K562 (cell line): ENCODE measurements around the gene CHCHD5. TPM values are rescaled to one million over a fixed set of nuclear protein-coding genes. Genes with fewer than 3 reads are reported as not detected.

Source experiments
- ATAC-seq: fragments of 200-7000 bp; cut with Tn5 transposase; 3 replicates; pipeline ENCODE4 v1.9.1; 2020; ENCODE audit warnings: moderate library complexity
- BruUV-seq: library from RNA; stranded (reverse); fragments of 400-500 nt; replicated peaks from 2 replicates; lab custom pipeline; 2021; lab: Mats Ljungman, UMichigan
- CTCF ChIA-PET: fragments of 300-600 bp; formaldehyde crosslinking; extraction: SDS; loops from one replicate; lab custom pipeline; 2021; ENCODE audit warnings: low intra/inter-chr PET ratio; lab: Yijun Ruan, JAX
- POLR2A ChIA-PET: fragments of 300-600, 350-650 bp; sonication (Branson Sonifier 250); formaldehyde crosslinking; extraction: SDS; loops from one replicate; lab custom pipeline; 2021; ENCODE audit warnings: antibody characterized with exemption, inconsistent platforms; lab: Yijun Ruan, JAX
- DNase-seq, 4 experiments: peaks; one replicate each; pipeline versions ENCODE4 v3.0.0 to v3.0.0-alpha.2; 2011 to 2018; ENCODE audit warnings: low spot score in 3 of 4, mixed read lengths in 3 of 4; ENCODE audit errors: extremely low read depth in 1 of 4
- FAIRE-seq: peaks from 2 replicates; lab custom pipeline; 2011; peaks lifted over from hg19 to GRCh38; lab: Jason Lieb, UNC
- H2AFZ ChIP-seq: 2 replicates; pipeline ENCODE4 v1.6.0; 2011; ENCODE audit warnings: low read depth, low read length, control low read depth, inconsistent platforms
- H3K27ac ChIP-seq: fragments of 200-600 bp; 3 replicates; pipeline ENCODE4 v1.8.0; 2011; ENCODE audit warnings: low read depth, mild to moderate bottlenecking, control low read depth, inconsistent platforms, low read length, moderate library complexity, mixed read lengths; ENCODE audit errors: extremely low read depth
- H3K27me3 ChIP-seq, 2 experiments: fragments of 300-600 bp in 1 of 2; 2 replicates in 1 of 2; 3 replicates in 1 of 2; pipeline versions ENCODE4 v1.6.0 to v1.8.0; 2011; ENCODE audit warnings: inconsistent platforms in 2 of 2, low read length in 2 of 2, mild to moderate bottlenecking in 1 of 2, mixed read lengths in 1 of 2, moderate library complexity in 1 of 2; ENCODE audit not compliant: control insufficient read depth in 2 of 2, insufficient read depth in 2 of 2
- H3K36me3 ChIP-seq: fragments of 300-600 bp; 3 replicates; pipeline ENCODE4 v1.8.0; 2011; ENCODE audit warnings: mild to moderate bottlenecking, low read length, inconsistent platforms; ENCODE audit not compliant: control insufficient read depth, insufficient read depth
- H3K4me1 ChIP-seq, 2 experiments: fragments of 200-600 bp in 1 of 2; replicated peaks in 1 of 2; 2 replicates in 1 of 2; 3 replicates in 1 of 2; pipeline versions ENCODE4 v1.5.1 to v1.8.0; 2011; ENCODE audit warnings: inconsistent platforms in 2 of 2, low read length in 2 of 2, mild to moderate bottlenecking in 1 of 2, mixed read lengths in 1 of 2, moderate library complexity in 1 of 2; ENCODE audit not compliant: control insufficient read depth in 2 of 2, insufficient read depth in 2 of 2
- H3K4me2 ChIP-seq: 2 replicates; pipeline ENCODE4 v1.6.1; 2011; ENCODE audit warnings: low read length, control low read depth, inconsistent platforms, mixed read lengths; ENCODE audit not compliant: insufficient read depth
- H3K4me3 ChIP-seq: fragments of 200-600 bp; sonication (generic), shearing (Covaris generic); 2 replicates; pipeline ENCODE4 v1.5.1; 2016; ENCODE audit warnings: control low read depth, inconsistent platforms
- H3K79me2 ChIP-seq: fragments of 200-600 bp; 3 replicates; pipeline ENCODE4 v1.8.0; 2011; ENCODE audit warnings: low read length, inconsistent platforms; ENCODE audit not compliant: control insufficient read depth, insufficient read depth
- H3K9ac ChIP-seq, 2 experiments: 2 replicates each; pipeline versions ENCODE4 v1.6.0 to v1.6.1; 2011; ENCODE audit warnings: low read depth in 2 of 2, low read length in 2 of 2, control low read depth in 1 of 2, inconsistent platforms in 1 of 2, mild to moderate bottlenecking in 1 of 2, mixed read lengths in 1 of 2; ENCODE audit not compliant: insufficient read depth in 1 of 2
- H3K9me1 ChIP-seq: one replicate; pipeline ENCODE4 v1.6.0; 2011; ENCODE audit warnings: inconsistent platforms, mild to moderate bottlenecking, low read length, moderate library complexity; ENCODE audit not compliant: control insufficient read depth, insufficient read depth
- H3K9me3 ChIP-seq: replicated peaks from 2 replicates; pipeline ENCODE4 v1.5.1; 2011; ENCODE audit warnings: low read depth, low read length, inconsistent platforms; ENCODE audit not compliant: control insufficient read depth, insufficient read depth
- H4K20me1 ChIP-seq: replicated peaks from 2 replicates; pipeline ENCODE4 v1.6.1; 2011; ENCODE audit warnings: low read length, inconsistent platforms, mixed read lengths; ENCODE audit not compliant: control insufficient read depth, insufficient read depth
- ARID1B ChIP-seq: fragments of 450-650 bp; IDR thresholded peaks from 2 replicates; pipeline ENCODE4 v1.6.1; 2016; ENCODE audit warnings: antibody characterized with exemption, mild to moderate bottlenecking, inconsistent platforms
- CCNT2 ChIP-seq: IDR thresholded peaks from 2 replicates; pipeline ENCODE4 v1.6.1; 2011; ENCODE audit warnings: borderline replicate concordance, low read depth, mild to moderate bottlenecking, moderate library complexity, mixed read lengths, low read length; ENCODE audit not compliant: insufficient read length; ENCODE audit errors: extremely low read depth
- E4F1 ChIP-seq: fragments of 250-450 bp; sonication (Bioruptor Pico); IDR thresholded peaks from 2 replicates; pipeline ENCODE4 v1.5.0; 2021; ENCODE audit warnings: mild to moderate bottlenecking, borderline replicate concordance
- HNRNPL ChIP-seq: fragments of 200-400 bp; formaldehyde crosslinking; IDR thresholded peaks from 2 replicates; pipeline ENCODE4 v1.6.1; 2017; ENCODE audit warnings: low read depth, mild to moderate bottlenecking, low read length
- LEF1 ChIP-seq: fragments of 450-650 bp; IDR thresholded peaks from 2 replicates; pipeline ENCODE4 v1.6.1; 2016; ENCODE audit warnings: mild to moderate bottlenecking
- PHF8 ChIP-seq: fragments of 200-600 bp; sonication (generic); IDR thresholded peaks from 2 replicates; pipeline ENCODE4 v1.6.1; 2012; ENCODE audit warnings: mixed run types, mild to moderate bottlenecking, inconsistent platforms, low read length, moderate library complexity, borderline replicate concordance
- TCFL5 ChIP-seq: fragments of 250-450 bp; sonication (Bioruptor Pico); conservative IDR thresholded peaks from 2 replicates; pipeline ENCODE4 v1.6.1; 2021; ENCODE audit warnings: mild to moderate bottlenecking, moderate library complexity, matching md5 sums
- TOE1 ChIP-seq, 2 experiments: fragments of 450-650 bp in 1 of 2; sonication (generic) in 1 of 2; formaldehyde crosslinking in 1 of 2; IDR thresholded peaks; 2 replicates each; pipeline versions ENCODE4 v1.7.1 to v1.8.0; 2016 to 2022; ENCODE audit warnings: borderline replicate concordance in 2 of 2, mild to moderate bottlenecking in 2 of 2, antibody characterized with exemption in 1 of 2, inconsistent platforms in 1 of 2, low read depth in 1 of 2, missing genetic modification reagents in 1 of 2, moderate library complexity in 1 of 2
- ZNF140 ChIP-seq: fragments of 250-450 bp; sonication (Bioruptor Pico); IDR thresholded peaks from 2 replicates; pipeline ENCODE4 v1.8.0; 2021; ENCODE audit warnings: moderate library complexity, mild to moderate bottlenecking, inconsistent platforms
- ZNF280B ChIP-seq: fragments of 250-450 bp; sonication (Bioruptor Pico); IDR thresholded peaks from 2 replicates; pipeline ENCODE4 v1.5.1; 2021; ENCODE audit warnings: mild to moderate bottlenecking
- ZNF445 ChIP-seq: fragments of 250-450 bp; sonication (Bioruptor Pico); IDR thresholded peaks from 2 replicates; pipeline ENCODE4 v1.4.0; 2020; ENCODE audit warnings: low read depth, mild to moderate bottlenecking, moderate library complexity
- ZNF589 ChIP-seq: fragments of 200-800 bp; sonication (Bioruptor generic); IDR thresholded peaks from 2 replicates; pipeline ENCODE4 v1.6.1; 2016; ENCODE audit warnings: low read depth, missing genetic modification characterization, missing compliant biosample characterization
- WGBS: fragments of 100-300 bp; shearing (Covaris generic); methylation state at CpG from one replicate; pipeline ENCODE4 v1.1.6; 2016; ENCODE audit warnings: low coverage, mixed read lengths; ENCODE audit not compliant: insufficient coverage; ENCODE audit errors: missing lambda C conversion rate; 5-methylcytosine and 5-hydroxymethylcytosine counted together
- in situ Hi-C: fragments of 300-500 bp; cut with MboI; formaldehyde crosslinking; loops from 4 replicates; pipeline ENCODE4 v1.15.0; 2018; ENCODE audit warnings: inconsistent platforms, mixed read lengths
- intact Hi-C: fragments of 100-400 bp; cut with micrococcal nuclease; formaldehyde crosslinking; loops from 2 replicates; pipeline ENCODE4 v1.14.2; 2022
- polyA plus RNA-seq, 8 experiments: library from polyadenylated mRNA; depleted of rRNA in 4 of 8; stranded (reverse) in 5 of 8; unstranded in 3 of 8; fragments of >200 nt; fragmentation: Nextera tagmentation in 2 of 8; fragmentation: Illumina TruSeq in 1 of 8; extraction: Ambion mirVana in 2 of 8; extraction: Trizol in 1 of 8; gene quantifications; 2 replicates each; pipeline versions ENCODE4 v1.2.1 to v1.2.3, GENCODE V29; 2011 to 2014; ENCODE audit warnings: inconsistent platforms in 1 of 8, missing spikeins in 1 of 8
- total RNA-seq, 7 experiments: library from RNA; depleted of rRNA in 6 of 7; stranded (reverse); fragments of >200 nt in 6 of 7; fragmentation: Illumina TruSeq in 2 of 7; extraction: Trizol in 2 of 7; gene quantifications; 2 replicates each; pipeline versions ENCODE4 v1.2.1 to v1.2.3, GENCODE V29; 2011 to 2021; ENCODE audit warnings: low replicate concordance in 1 of 7

The CHCHD5 gene
- total and polyA plus RNA-seq, 9 of the 15 experiments (the other 6 are each of a cell fraction or from before 2014, with no cell fraction given) = 7.4 to 79.3 (median 33.4) TPM

- no peak overlapping the region for H3K4me2 ChIP-seq
- no TSS peak for BruUV-seq
- WGBS = 18% methylated on average over 4 of the region's 4 CpGs
- no peaks in the 10 kb centered on the region for H3K9me1 ChIP-seq
- in situ Hi-C loops (loop anchor here (5.0 to 25.0 kb wide), 2 partner anchors 122 to 282 kb away; no protein-coding TSS in a partner anchor), intact Hi-C loops (loop anchor here (5.0 kb wide), 2 partner anchors 277 to 337 kb away; no protein-coding TSS in a partner anchor)
- peaks cover 0 to under 1% of the 10 kb centered on the region in 2 experiments; a peak in 2 of 5 replicates for H3K4me1 ChIP-seq
- no peak overlapping the region for H2AFZ ChIP-seq
- H3K4me3 ChIP-seq = no peak overlapping the region
- no peaks in the 10 kb centered on the region for H3K36me3 ChIP-seq
- H3K27me3 ChIP-seq = no peaks in the 10 kb centered on the region
- H3K27ac ChIP-seq = no peak overlapping the region
- ChIA-PET CTCF (no interaction called here), POLR2A (interaction anchor here (1.3 kb wide), 1 partner anchor 25 kb away, joined by 5 read pairs; no protein-coding TSS in a partner anchor)
- no peak for FAIRE-seq
- H3K9me3 ChIP-seq = no peaks in the 10 kb centered on the region
- H3K9ac ChIP-seq = no peak overlapping the region
- H4K20me1 ChIP-seq = no peaks in the 10 kb centered on the region
- DNase-seq = no peak
- no peaks in the 10 kb centered on the region for H3K79me2 ChIP-seq
- TF ChIP-seq HNRNPL = no peak
- no peak for TF ChIP-seq TOE1 (IDR thresholded peaks at IDR 0.05; ENCODE audit: borderline replicate concordance)
- no peak for TF ChIP-seq TOE1 (CRISPR knock-in tag; IDR thresholded peaks at IDR 0.05; ENCODE audit: borderline replicate concordance, low read depth)
- TF ChIP-seq ZNF445 (CRISPR knock-in tag) = no peak
- no peak for TF ChIP-seq LEF1
- no peak for TF ChIP-seq ARID1B
- no peak for TF ChIP-seq E4F1 (CRISPR knock-in tag)
- TF ChIP-seq ZNF280B (CRISPR knock-in tag) = no peak
- TF ChIP-seq TCFL5 (CRISPR knock-in tag) = no peak
- TF ChIP-seq CCNT2 = no peak
- no peak for TF ChIP-seq PHF8
- no peak for TF ChIP-seq ZNF140 (CRISPR knock-in tag)
- TF ChIP-seq ZNF589 (CRISPR knock-in tag) = no peak
- ATAC-seq = no peak
Measured at GRCh38 chr2:112604952-112605351, 20.5 kb downstream of the CHCHD5 start.
